H1 (cell line): Measurements from ENCODE around the gene HDHD5. TPM values are rescaled to one million over a fixed set of nuclear protein-coding genes. Genes with fewer than 3 reads are reported as not detected.

Source experiments
- CTCF ChIA-PET: fragments of 300-600 bp; sonication (Branson Sonifier 250); formaldehyde crosslinking; loops from one replicate; lab custom pipeline; 2021; ENCODE audit not compliant: partially characterized antibody; lab: Charles Lee
- POLR2A ChIA-PET: fragments of 300-600 bp; sonication (Branson Sonifier 250); formaldehyde crosslinking; loops from one replicate; lab custom pipeline; 2021; ENCODE audit warnings: inconsistent platforms; ENCODE audit not compliant: partially characterized antibody; lab: Charles Lee
- DNase-seq, 2 experiments: peaks; one replicate each; pipeline versions ENCODE4 v3.0.0 to v3.0.0-alpha.2; 2010 to 2022; ENCODE audit warnings: low spot score in 2 of 2, low read depth in 1 of 2, mixed read lengths in 1 of 2
- FAIRE-seq: peaks from 2 replicates; lab custom pipeline; 2011; peaks lifted over from hg19 to GRCh38; lab: Jason Lieb, UNC
- H2AFZ ChIP-seq: 2 replicates; pipeline ENCODE4 v1.8.1; 2012; ENCODE audit warnings: low read length, inconsistent platforms
- H2AK5ac ChIP-seq: 2 replicates; pipeline ENCODE4 v1.6.1; 2013; ENCODE audit warnings: low read depth, low read length
- H2BK120ac ChIP-seq: replicated peaks from 2 replicates; pipeline ENCODE3; 2013; ENCODE audit warnings: low read depth, low read length, inconsistent platforms
- H2BK12ac ChIP-seq: 2 replicates; pipeline ENCODE4 v1.6.1; 2013; ENCODE audit warnings: low read depth, low read length
- H2BK15ac ChIP-seq: 2 replicates; pipeline ENCODE4 v1.6.1; 2013; ENCODE audit warnings: low read length
- H2BK20ac ChIP-seq: 2 replicates; pipeline ENCODE4 v1.6.1; 2013; ENCODE audit warnings: low read length
- H2BK5ac ChIP-seq: 2 replicates; pipeline ENCODE4 v1.6.1; 2013; ENCODE audit warnings: low read depth, low read length
- H3K14ac ChIP-seq: 2 replicates; pipeline ENCODE4 v1.6.1; 2013; ENCODE audit warnings: inconsistent platforms; ENCODE audit not compliant: insufficient read length
- H3K18ac ChIP-seq: 2 replicates; pipeline ENCODE4 v1.6.1; 2013; ENCODE audit warnings: low read length; ENCODE audit errors: extremely low read depth
- H3K23ac ChIP-seq: 2 replicates; pipeline ENCODE4 v1.6.1; 2013; ENCODE audit warnings: inconsistent platforms; ENCODE audit not compliant: insufficient read length
- H3K23me2 ChIP-seq: 2 replicates; pipeline ENCODE4 v1.6.1; 2013; ENCODE audit warnings: low read depth, low read length
- H3K27ac ChIP-seq: 2 replicates; pipeline ENCODE4 v1.6.1; 2011; ENCODE audit warnings: low read depth, low read length, inconsistent platforms
- H3K27me3 ChIP-seq, 4 experiments: replicated peaks in 1 of 4; 1 replicate in 1 of 4; 2 replicates in 3 of 4; pipeline versions ENCODE4 v1.6.1 to v1.8.1; 2011 to 2013; ENCODE audit warnings: low read length in 3 of 4, mild to moderate bottlenecking in 3 of 4, inconsistent platforms in 2 of 4, mixed read lengths in 2 of 4, moderate library complexity in 1 of 4; ENCODE audit not compliant: control insufficient read depth in 3 of 4, insufficient read depth in 3 of 4; ENCODE audit errors: extremely low read depth in 1 of 4
- H3K36me3 ChIP-seq, 4 experiments: 2 replicates each; pipeline versions ENCODE4 v1.6.1 to v1.8.1; 2011 to 2013; ENCODE audit warnings: mild to moderate bottlenecking in 4 of 4, low read length in 3 of 4, moderate library complexity in 2 of 4, control low read depth in 1 of 4, inconsistent platforms in 1 of 4; ENCODE audit not compliant: insufficient read depth in 4 of 4, control insufficient read depth in 2 of 4
- H3K4ac ChIP-seq: replicated peaks from 2 replicates; pipeline ENCODE3; 2013; ENCODE audit warnings: low read length, low read depth, mixed read lengths, inconsistent platforms; ENCODE audit not compliant: insufficient read length
- H3K4me1 ChIP-seq, 4 experiments: replicated peaks in 1 of 4; 1 replicate in 1 of 4; 2 replicates in 3 of 4; pipeline versions ENCODE4 v1.6.1 to v1.8.1; 2011 to 2013; ENCODE audit warnings: low read length in 3 of 4, inconsistent platforms in 2 of 4, mixed read lengths in 1 of 4; ENCODE audit not compliant: insufficient read depth in 4 of 4, control insufficient read depth in 3 of 4
- H3K4me2 ChIP-seq, 2 experiments: 2 replicates each; pipeline versions ENCODE4 v1.6.1 to v1.8.1; 2011 to 2013; ENCODE audit warnings: low read depth in 2 of 2, low read length in 2 of 2, control low read depth in 1 of 2, inconsistent platforms in 1 of 2, mild to moderate bottlenecking in 1 of 2; ENCODE audit not compliant: insufficient read depth in 1 of 2
- H3K4me3 ChIP-seq, 4 experiments: fragments of 200-600, 300-600 bp in 1 of 4; sonication (generic), shearing (Covaris generic), sonication (Bioruptor Twin) in 1 of 4; 2 replicates each; pipeline versions ENCODE4 v1.5.1 to v1.8.1; 2011 to 2016; ENCODE audit warnings: low read length in 4 of 4, low read depth in 3 of 4, control low read depth in 2 of 4, inconsistent platforms in 2 of 4, mild to moderate bottlenecking in 2 of 4, mixed read lengths in 1 of 4, moderate library complexity in 1 of 4; ENCODE audit not compliant: insufficient read depth in 2 of 4; ENCODE audit errors: extremely low read depth in 1 of 4
- H3K56ac ChIP-seq: replicated peaks from 2 replicates; pipeline ENCODE3; 2013; ENCODE audit warnings: low read depth, mild to moderate bottlenecking, mixed read lengths, low read length, inconsistent platforms; ENCODE audit not compliant: insufficient read length
- H3K79me1 ChIP-seq: 2 replicates; pipeline ENCODE4 v1.6.1; 2013; ENCODE audit warnings: low read depth, low read length, control low read depth
- H3K79me2 ChIP-seq, 2 experiments: 2 replicates each; pipeline versions ENCODE4 v1.6.1 to v1.8.1; 2012 to 2013; ENCODE audit warnings: low read length in 2 of 2, mild to moderate bottlenecking in 2 of 2, inconsistent platforms in 1 of 2; ENCODE audit not compliant: insufficient read depth in 2 of 2, control insufficient read depth in 1 of 2
- H3K9ac ChIP-seq, 4 experiments: replicated peaks in 1 of 4; 1 replicate in 1 of 4; 2 replicates in 3 of 4; pipeline versions ENCODE4 v1.6.1 to v1.8.1; 2011 to 2013; ENCODE audit warnings: low read depth in 3 of 4, low read length in 3 of 4, control low read depth in 2 of 4, mild to moderate bottlenecking in 2 of 4, moderate library complexity in 2 of 4, inconsistent platforms in 1 of 4; ENCODE audit errors: extremely low read depth in 1 of 4
- H3K9me3 ChIP-seq, 2 experiments: 2 replicates each; pipeline versions ENCODE4 v1.6.1 to v1.8.1; 2012 to 2013; ENCODE audit warnings: mild to moderate bottlenecking in 2 of 2, moderate library complexity in 2 of 2, control low read depth in 1 of 2, inconsistent platforms in 1 of 2, low read depth in 1 of 2, low read length in 1 of 2, mixed read lengths in 1 of 2; ENCODE audit not compliant: insufficient read depth in 2 of 2
- H4K20me1 ChIP-seq, 2 experiments: replicated peaks in 1 of 2; 2 replicates each; pipeline versions ENCODE3 to v1.8.1; 2011 to 2013; ENCODE audit warnings: inconsistent platforms in 2 of 2, low read length in 2 of 2, mild to moderate bottlenecking in 1 of 2; ENCODE audit not compliant: insufficient read depth in 2 of 2, control insufficient read depth in 1 of 2
- H4K5ac ChIP-seq: 2 replicates; pipeline ENCODE4 v1.6.1; 2013; ENCODE audit warnings: low read length, low read depth, mixed read lengths, inconsistent platforms; ENCODE audit not compliant: insufficient read length
- H4K8ac ChIP-seq: 2 replicates; pipeline ENCODE4 v1.8.0; 2013; ENCODE audit warnings: mild to moderate bottlenecking, moderate library complexity, low read length, inconsistent platforms; ENCODE audit not compliant: insufficient read depth; ENCODE audit errors: extremely low read depth
- H4K91ac ChIP-seq: replicated peaks from 2 replicates; pipeline ENCODE3; 2013; ENCODE audit warnings: low read length, mixed read lengths, inconsistent platforms; ENCODE audit not compliant: insufficient read length
- ATF2 ChIP-seq: IDR thresholded peaks from 2 replicates; pipeline ENCODE4 v1.6.1; 2012; ENCODE audit warnings: low read length, inconsistent platforms
- CREB1 ChIP-seq: IDR thresholded peaks from 2 replicates; pipeline ENCODE4 v1.6.1; 2012; ENCODE audit warnings: inconsistent platforms
- GTF2F1 ChIP-seq: IDR thresholded peaks from 2 replicates; pipeline ENCODE4 v1.6.1; 2012; ENCODE audit warnings: low read depth, low read length, improper control_type of control experiment, borderline replicate concordance
- MAX ChIP-seq: IDR thresholded peaks from 2 replicates; pipeline ENCODE4 v1.6.1; 2012; ENCODE audit warnings: inconsistent platforms
- NRF1 ChIP-seq: IDR thresholded peaks from 2 replicates; pipeline ENCODE4 v1.6.1; 2011; ENCODE audit warnings: mild to moderate bottlenecking, low read depth, low read length, improper control_type of control experiment
- SIN3A ChIP-seq, 2 experiments: IDR thresholded peaks in 1 of 2; conservative IDR thresholded peaks in 1 of 2; 2 replicates each; pipeline ENCODE4 v1.6.1; 2011 to 2012; ENCODE audit warnings: low read length in 2 of 2, improper control_type of control experiment in 1 of 2, low read depth in 1 of 2, mild to moderate bottlenecking in 1 of 2
- SIRT6 ChIP-seq: IDR thresholded peaks from one replicate; pipeline ENCODE4 v1.7.1; 2012; ENCODE audit warnings: low read length, inconsistent platforms
- SIX5 ChIP-seq: IDR thresholded peaks from 2 replicates; pipeline ENCODE4 v1.6.1; 2011; ENCODE audit warnings: mild to moderate bottlenecking, low read depth, low read length
- SP1 ChIP-seq: IDR thresholded peaks from 2 replicates; pipeline ENCODE4 v1.6.1; 2011; ENCODE audit warnings: low read depth, low read length
- SP2 ChIP-seq: IDR thresholded peaks from 2 replicates; pipeline ENCODE4 v1.6.1; 2012; ENCODE audit warnings: mild to moderate bottlenecking, low read length, inconsistent platforms
- SRF ChIP-seq: IDR thresholded peaks from 2 replicates; pipeline ENCODE4 v1.6.1; 2011; ENCODE audit warnings: mild to moderate bottlenecking, low read depth, low read length, moderate library complexity
- WGBS, 2 experiments: shearing (Covaris generic) in 1 of 2; methylation state at CpG; one replicate each; pipeline versions ENCODE4 v1.1.6 to v1.1.7; 2013 to 2015; ENCODE audit warnings: low lambda C conversion rate in 2 of 2, mixed read lengths in 2 of 2, inconsistent platforms in 1 of 2, low coverage in 1 of 2, missing lambda C conversion rate in 1 of 2; ENCODE audit not compliant: insufficient replicate concordance in 2 of 2, insufficient coverage in 1 of 2, insufficient read length in 1 of 2; ENCODE audit errors: extremely low coverage in 1 of 2, missing lambda C conversion rate in 1 of 2; 5-methylcytosine and 5-hydroxymethylcytosine counted together
- polyA plus RNA-seq, 7 experiments: library from polyadenylated mRNA; depleted of rRNA in 3 of 7; stranded (reverse) in 5 of 7; unstranded in 2 of 7; fragments of >200 nt in 5 of 7; fragments of 200-250 nt in 2 of 7; gene quantifications; 1 replicate in 5 of 7; 2 replicates in 1 of 7; 4 replicates in 1 of 7; pipeline versions ENCODE4 v1.2.1 to v1.2.3, GENCODE V29; 2011 to 2013; ENCODE audit warnings: missing spikeins in 2 of 7, mixed read lengths in 2 of 7
- total RNA-seq: library from RNA; stranded (reverse); fragmentation: NEBNext Ultra II Directional; extraction: Animal tissue kit (Norgen Biotek cat#: 25700); gene quantifications from 2 replicates; pipeline ENCODE4 v1.2.1, GENCODE V29; 2021

HDHD5 gene
- total and polyA plus RNA-seq, 2 of the 8 experiments (the other 6 are each of a cell fraction or from before 2014, with no cell fraction given) = 68.3 to 123 TPM

GRCh38 chr22:17102297-17102667 is 56.8 kb downstream of the HDHD5 start:
- POLR2A ChIA-PET = interaction anchor here (1.3 kb wide), 1 partner anchor 186 kb away, joined by 3 read pairs; no protein-coding TSS in a partner anchor
- Histone ChIP-seq H3K14ac (no peak overlapping the region), H3K23me2 (no peaks in the 10 kb centered on the region), H3K27ac (no peak overlapping the region), H3K4ac (no peak overlapping the region), H3K79me1 (no peaks in the 10 kb centered on the region; the same call in 1 of the 2 replicates), H3K79me2 (no peaks in the 10 kb centered on the region), H4K8ac (no peak overlapping the region), H3K36me3 (peaks cover 0 to 2% (median 0%) of the 10 kb centered on the region in 4 experiments; a peak in 2 of 8 replicates), H3K56ac (no peak overlapping the region), H2BK20ac (no peak overlapping the region), H4K5ac (no peak overlapping the region), H3K23ac (no peak overlapping the region), H3K4me2 (no peak overlapping the region), H3K4me3 (no peak overlapping the region), H3K27me3 (no peaks in the 10 kb centered on the region), H2BK12ac (no peak overlapping the region), H3K9me3 (no peaks in the 10 kb centered on the region), H2AFZ (no peak overlapping the region), H2BK15ac (no peak overlapping the region), H3K9ac (no peak overlapping the region), H4K91ac (no peak overlapping the region), H2BK120ac (no peak overlapping the region), H3K4me1 (no peaks in the 10 kb centered on the region), H4K20me1 (no peaks in the 10 kb centered on the region), H2BK5ac (no peak overlapping the region), H2AK5ac (no peak overlapping the region), H3K18ac (no peak overlapping the region)
- TF ChIP-seq CREB1 = no peak
- no peak for TF ChIP-seq SIX5
- no peak for TF ChIP-seq SIN3A (conservative IDR thresholded peaks at IDR 0.05 in 1 of 2, IDR thresholded peaks at IDR 0.05 in 1 of 2; ENCODE audit: low read depth in 1 of 2, low read length in 2 of 2)
- no peak for TF ChIP-seq NRF1
- no peak for TF ChIP-seq SRF
- no peak for TF ChIP-seq MAX
- TF ChIP-seq SIRT6 = no peak
- TF ChIP-seq SP2 = no peak
- TF ChIP-seq GTF2F1 = no peak
- TF ChIP-seq ATF2 = no peak
- no peak for TF ChIP-seq SP1
- FAIRE-seq (no peak), DNase-seq (no peak)
- CTCF ChIA-PET = interaction anchor here (0.6 to 1.2 kb wide), 5 partner anchors 9 to 400 kb away, joined by 3 to 4 read pairs (median 3); no protein-coding TSS in a partner anchor
- 95% methylated on average over 7 of the region's 7 CpGs; no CpG with 5 or more reads in 1 of the 2 experiments for WGBS, 2 experiments
